HG02870 (cell line): Measurements from ENCODE around the gene THY1.
"Not testable (repeated sequence)": the region's sequence is repeated elsewhere in the genome, so short reads cannot be mapped to it uniquely, and the experiment has no call there.

ENCODE experiments used
- ATAC-seq: cut with Tn5 transposase; IDR thresholded peaks from one replicate; pipeline ENCODE4 v1.9.1; 2021; ENCODE audit warnings: mild to moderate bottlenecking, moderate library complexity; ENCODE audit not compliant: unreplicated experiment

THY1 gene

GRCh38 chr11:119419834-119420492 lies 3.0 kb downstream of the THY1 start:
- no peak for ATAC-seq

GRCh38 chr11:119419246-119419645 lies 3.7 kb downstream of the THY1 start:
- no peak for ATAC-seq

GRCh38 chr11:119418759-119419158 lies 4.2 kb downstream of the THY1 start:
- ATAC-seq, result no peak

GRCh38 chr11:119417726-119418540 lies 5.0 kb downstream of the THY1 start:
- no peak for ATAC-seq

GRCh38 chr11:119416606-119417580 lies 6.1 kb downstream of the THY1 start:
- ATAC-seq, result no peak

- no peak for ATAC-seq
Observed at GRCh38 chr11:119415966-119416365, 7.0 kb downstream of the THY1 start.

GRCh38 chr11:119415517-119415916 lies 7.5 kb downstream of the THY1 start:
- ATAC-seq, result no peak

GRCh38 chr11:119414734-119415133 lies 8.2 kb downstream of the THY1 start:
- no peak for ATAC-seq

GRCh38 chr11:119414321-119414720 lies 8.7 kb downstream of the THY1 start:
- ATAC-seq, result no peak

GRCh38 chr11:119412072-119412471 lies 10.9 kb downstream of the THY1 start:
- ATAC-seq, result no peak

- no peak for ATAC-seq
Observed at GRCh38 chr11:119410501-119410900, 12.5 kb downstream of the THY1 start.

- ATAC-seq, result no peak
Observed at GRCh38 chr11:119409731-119410130, 13.2 kb downstream of the THY1 start.

GRCh38 chr11:119406005-119406404 lies 17.0 kb downstream of the THY1 start:
- no peak for ATAC-seq

- ATAC-seq, result not testable (repeated sequence)
Observed at GRCh38 chr11:119405448-119405847, 17.5 kb downstream of the THY1 start.

GRCh38 chr11:119404872-119405271 lies 18.1 kb downstream of the THY1 start:
- ATAC-seq, result no peak

- ATAC-seq, result no peak
Observed at GRCh38 chr11:119403021-119403420, 20.0 kb downstream of the THY1 start.

GRCh38 chr11:119402470-119402869 lies 20.5 kb downstream of the THY1 start:
- ATAC-seq, result no peak

GRCh38 chr11:119400860-119401259 lies 22.1 kb downstream of the THY1 start:
- ATAC-seq, result no peak

- ATAC-seq, result no peak
Observed at GRCh38 chr11:119397740-119398139, 25.2 kb downstream of the THY1 start.

GRCh38 chr11:119396835-119397234 lies 26.1 kb downstream of the THY1 start:
- ATAC-seq, result no peak

GRCh38 chr11:119391275-119391674 lies 31.7 kb downstream of the THY1 start:
- ATAC-seq, result no peak
